DND-41 (cell line): ENCODE results near the gene CTLA4.

Source experiments
- CTCF ChIP-seq: IDR thresholded peaks from 2 replicates; pipeline ENCODE4 v1.5.1; 2012; ENCODE audit warnings: borderline replicate concordance, low read length, moderate library complexity, mild to moderate bottlenecking; ENCODE audit not compliant: poor library complexity, severe bottlenecking; ENCODE audit errors: extremely low read depth
- EZH2 ChIP-seq: IDR thresholded peaks from 3 replicates; pipeline ENCODE4 v1.6.1; 2012; ENCODE audit warnings: borderline replicate concordance, low read depth, mild to moderate bottlenecking, moderate library complexity, low read length, inconsistent platforms; ENCODE audit not compliant: severe bottlenecking

- TF ChIP-seq CTCF (no peak), EZH2 (no peak)
Observed at GRCh38 chr2:203840655-203841205, 26.8 kb upstream of the CTLA4 start.
